GM12878 (cell line): Measurements from ENCODE around the gene COPG2. TPM values are rescaled to one million over a fixed set of nuclear protein-coding genes. Genes with fewer than 3 reads are reported as not detected.

Experiments
- ATAC-seq: fragments of 200-7000 bp; cut with Tn5 transposase; 3 replicates; pipeline ENCODE4 v1.9.1; 2020; ENCODE audit warnings: mild to moderate bottlenecking, moderate library complexity
- BruUV-seq: library from RNA; stranded (reverse); fragments of 400-500 nt; replicated peaks from 2 replicates; lab custom pipeline; 2021; lab: Mats Ljungman, UMichigan
- CTCF ChIA-PET: fragments of 300-600 bp; sonication (Branson Sonifier 250); formaldehyde crosslinking; extraction: SDS; loops from one replicate; lab custom pipeline; 2021; ENCODE audit warnings: inconsistent platforms; lab: Yijun Ruan, JAX
- POLR2A ChIA-PET: fragments of 350-600 bp; formaldehyde crosslinking; extraction: SDS; loops from one replicate; lab custom pipeline; 2021; ENCODE audit warnings: inconsistent platforms; lab: Charles Lee
- RAD21 ChIA-PET: fragments of 300-600 bp; sonication (Branson Sonifier 250); formaldehyde crosslinking; loops from one replicate; lab custom pipeline; 2023; ENCODE audit warnings: antibody characterized with exemption; ENCODE audit not compliant: unreplicated experiment; lab: Charles Lee
- SMC1A ChIA-PET: fragments of 300-600 bp; sonication (Branson Sonifier 250); formaldehyde crosslinking; loops from one replicate; lab custom pipeline; 2023; ENCODE audit not compliant: unreplicated experiment, uncharacterized antibody; lab: Charles Lee
- DNase-seq: peaks from one replicate; pipeline ENCODE4 v3.0.0-alpha.2; 2011; ENCODE audit warnings: low read depth, low spot score
- FAIRE-seq: peaks from 3 replicates; lab custom pipeline; 2011; peaks lifted over from hg19 to GRCh38; lab: Jason Lieb, UNC
- H2AFZ ChIP-seq: 2 replicates; pipeline ENCODE4 v1.6.0; 2011; ENCODE audit warnings: low read depth, low read length, control low read depth; ENCODE audit not compliant: control insufficient read depth
- H3K27ac ChIP-seq: 2 replicates; pipeline ENCODE4 v1.5.1; 2011; ENCODE audit warnings: control low read depth; ENCODE audit not compliant: control insufficient read depth, insufficient read depth
- H3K27me3 ChIP-seq, 2 experiments: replicated peaks in 1 of 2; 2 replicates each; pipeline versions ENCODE4 v1.6.0 to v1.6.1; 2011; ENCODE audit warnings: low read length in 1 of 2; ENCODE audit not compliant: control insufficient read depth in 2 of 2, insufficient read depth in 2 of 2
- H3K36me3 ChIP-seq, 2 experiments: 2 replicates each; pipeline ENCODE4 v1.5.1; 2011; ENCODE audit warnings: low read length in 1 of 2; ENCODE audit not compliant: control insufficient read depth in 2 of 2, insufficient read depth in 2 of 2
- H3K4me1 ChIP-seq: 2 replicates; pipeline ENCODE4 v1.6.1; 2011; ENCODE audit warnings: mild to moderate bottlenecking, low read length, moderate library complexity, mixed read lengths; ENCODE audit not compliant: control insufficient read depth, insufficient read depth
- H3K4me2 ChIP-seq: 2 replicates; pipeline ENCODE4 v1.6.0; 2011; ENCODE audit warnings: control low read depth; ENCODE audit not compliant: control insufficient read depth, insufficient read depth
- H3K4me3 ChIP-seq: fragments of 200-600 bp; sonication (generic); 2 replicates; pipeline ENCODE4 v1.5.1; 2016
- H3K79me2 ChIP-seq: 2 replicates; pipeline ENCODE4 v1.6.0; 2011; ENCODE audit warnings: low read length; ENCODE audit not compliant: control insufficient read depth, insufficient read depth
- H3K9ac ChIP-seq: 2 replicates; pipeline ENCODE4 v1.8.0; 2011; ENCODE audit warnings: low read length, control low read depth, mixed read lengths; ENCODE audit not compliant: control insufficient read depth, insufficient read depth
- H3K9me3 ChIP-seq: replicated peaks from 3 replicates; pipeline ENCODE4 v1.5.1; 2011; ENCODE audit warnings: mild to moderate bottlenecking, low read length; ENCODE audit not compliant: control insufficient read depth, insufficient read depth
- H4K20me1 ChIP-seq: 2 replicates; pipeline ENCODE4 v1.6.0; 2011; ENCODE audit not compliant: control insufficient read depth, insufficient read depth
- CREB1 ChIP-seq: IDR thresholded peaks from 2 replicates; pipeline ENCODE4 v1.6.1; 2012; ENCODE audit warnings: low read depth, mild to moderate bottlenecking, inconsistent platforms
- CREM ChIP-seq: IDR thresholded peaks from 2 replicates; pipeline ENCODE4 v1.6.1; 2014; ENCODE audit warnings: antibody characterized with exemption, low read depth
- ETV6 ChIP-seq, 2 experiments: fragments of 450-650 bp in 1 of 2; IDR thresholded peaks in 1 of 2; conservative IDR thresholded peaks in 1 of 2; 2 replicates each; pipeline ENCODE4 v1.6.1; 2014; ENCODE audit warnings: antibody characterized with exemption in 1 of 2, borderline replicate concordance in 1 of 2, low read depth in 1 of 2, mild to moderate bottlenecking in 1 of 2, moderate library complexity in 1 of 2
- FOS ChIP-seq: IDR thresholded peaks from 3 replicates; pipeline ENCODE4 v1.6.1; 2011; ENCODE audit warnings: borderline replicate concordance; ENCODE audit not compliant: insufficient read length; ENCODE audit errors: extremely low read depth
- HDAC6 ChIP-seq: fragments of 200-600 bp; sonication (generic); IDR thresholded peaks from one replicate; pipeline ENCODE4 v1.8.0; 2017; ENCODE audit warnings: antibody characterized with exemption; ENCODE audit not compliant: unreplicated experiment
- LARP7 ChIP-seq: fragments of 450-650 bp; IDR thresholded peaks from 2 replicates; pipeline ENCODE4 v1.6.1; 2017; ENCODE audit warnings: mild to moderate bottlenecking
- MTA3 ChIP-seq: IDR thresholded peaks from 2 replicates; pipeline ENCODE4 v1.6.1; 2012; ENCODE audit warnings: low read length, inconsistent platforms, borderline replicate concordance
- NR2F1 ChIP-seq: fragments of 450-650 bp; conservative IDR thresholded peaks from 2 replicates; pipeline ENCODE4 v1.6.1; 2017; ENCODE audit warnings: mild to moderate bottlenecking
- POLR2AphosphoS2 ChIP-seq: IDR thresholded peaks from 2 replicates; pipeline ENCODE4 v1.6.1; 2011; ENCODE audit warnings: low read depth, mild to moderate bottlenecking, low read length, improper control_type of control experiment, moderate library complexity
- SMAD5 ChIP-seq: IDR thresholded peaks from 2 replicates; pipeline ENCODE4 v1.6.1; 2016; ENCODE audit warnings: antibody characterized with exemption, low read depth
- STAT3 ChIP-seq: IDR thresholded peaks from 2 replicates; pipeline ENCODE4 v1.6.1; 2011; ENCODE audit warnings: low read depth, low read length, improper control_type of control experiment
- ZNF207 ChIP-seq: fragments of 450-650 bp; IDR thresholded peaks from 2 replicates; pipeline ENCODE4 v1.6.1; 2014; ENCODE audit warnings: antibody characterized with exemption, mild to moderate bottlenecking, borderline replicate concordance
- WGBS: methylation state at CpG from one replicate; pipeline ENCODE4 v1.1.6; 2016; ENCODE audit warnings: low lambda C conversion rate; ENCODE audit not compliant: insufficient replicate concordance, insufficient coverage; ENCODE audit errors: missing lambda C conversion rate; 5-methylcytosine and 5-hydroxymethylcytosine counted together
- in situ Hi-C: fragments of 300-500 bp; cut with MboI; formaldehyde crosslinking; loops from 9 replicates; pipeline ENCODE4 v1.14.3; 2018; ENCODE audit warnings: mixed read lengths
- intact Hi-C: fragments of 100-400 bp; cut with micrococcal nuclease; formaldehyde crosslinking; loops from one replicate; pipeline ENCODE4 v1.14.2; 2022; ENCODE audit not compliant: unreplicated experiment
- polyA plus RNA-seq, 11 experiments: library from polyadenylated mRNA; depleted of rRNA in 4 of 11; unstranded in 6 of 11; stranded (reverse) in 5 of 11; fragments of >200 nt; fragmentation: Nextera tagmentation in 4 of 11; fragmentation: Illumina TruSeq in 1 of 11; extraction: Ambion mirVana in 4 of 11; extraction: Trizol in 1 of 11; gene quantifications; 1 replicate in 1 of 11; 2 replicates in 10 of 11; pipeline versions ENCODE4 v1.2.1 to v1.2.3, GENCODE V29; 2011 to 2016; ENCODE audit warnings: inconsistent platforms in 2 of 11, missing spikeins in 2 of 11, low read depth in 1 of 11
- total RNA-seq, 4 experiments: library from RNA; depleted of rRNA in 3 of 4; stranded (reverse); fragments of >200 nt in 3 of 4; fragmentation: Illumina TruSeq in 1 of 4; extraction: Trizol in 1 of 4; gene quantifications; 2 replicates each; pipeline versions ENCODE4 v1.2.1 to v1.2.3, GENCODE V29; 2013 to 2021
- TF ChIP-seq, protein P1 (sequence below): fragments of 450-650 bp; IDR thresholded peaks from 2 replicates; pipeline ENCODE4 v1.6.1; 2017; ENCODE audit warnings: low read depth, mild to moderate bottlenecking, moderate library complexity

COPG2 gene
- total and polyA plus RNA-seq, 10 of the 15 experiments (the other 5 are each of a cell fraction or from before 2014, with no cell fraction given): 3.4 to 37.8 (median 16.7) TPM

DNA sequence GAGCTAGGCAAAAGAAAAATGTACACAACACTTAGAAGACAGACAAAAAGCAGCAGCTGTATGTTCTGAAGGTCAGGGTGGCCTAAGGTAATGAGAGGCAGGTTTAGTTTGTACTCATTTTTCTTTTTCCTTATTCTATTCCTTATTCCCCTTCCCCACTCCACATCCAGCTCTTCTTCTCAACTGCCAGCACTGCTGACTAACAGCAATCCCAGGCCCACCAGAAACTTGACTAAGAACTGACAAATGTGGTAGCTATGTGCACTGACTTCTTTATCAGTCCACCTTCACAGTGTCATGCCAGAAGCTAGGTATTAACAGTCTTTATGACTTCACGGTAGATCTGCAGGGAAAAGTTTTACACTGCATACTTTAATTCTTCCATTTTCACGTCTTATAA, 6.1 kb downstream of the COPG2 start:
- TF ChIP-seq ETV6 (conservative IDR thresholded peaks at IDR 0.05 in 1 of 2, IDR thresholded peaks at IDR 0.05 in 1 of 2; ENCODE audit: borderline replicate concordance in 1 of 2, low read depth in 1 of 2) (no peak), SMAD5 (no peak), FOS (no peak), CREM (no peak), NR2F1 (no peak), MTA3 (no peak), STAT3 (no peak), LARP7 (no peak), HDAC6 (no peak), ZNF207 (no peak), POLR2AphosphoS2 (no peak), CREB1 (no peak)
- TF ChIP-seq, protein P1, sequence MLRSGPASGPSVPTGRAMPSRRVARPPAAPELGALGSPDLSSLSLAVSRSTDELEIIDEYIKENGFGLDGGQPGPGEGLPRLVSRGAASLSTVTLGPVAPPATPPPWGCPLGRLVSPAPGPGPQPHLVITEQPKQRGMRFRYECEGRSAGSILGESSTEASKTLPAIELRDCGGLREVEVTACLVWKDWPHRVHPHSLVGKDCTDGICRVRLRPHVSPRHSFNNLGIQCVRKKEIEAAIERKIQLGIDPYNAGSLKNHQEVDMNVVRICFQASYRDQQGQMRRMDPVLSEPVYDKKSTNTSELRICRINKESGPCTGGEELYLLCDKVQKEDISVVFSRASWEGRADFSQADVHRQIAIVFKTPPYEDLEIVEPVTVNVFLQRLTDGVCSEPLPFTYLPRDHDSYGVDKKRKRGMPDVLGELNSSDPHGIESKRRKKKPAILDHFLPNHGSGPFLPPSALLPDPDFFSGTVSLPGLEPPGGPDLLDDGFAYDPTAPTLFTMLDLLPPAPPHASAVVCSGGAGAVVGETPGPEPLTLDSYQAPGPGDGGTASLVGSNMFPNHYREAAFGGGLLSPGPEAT: no peak
- Histone ChIP-seq H3K9me3 (no peaks in the 10 kb centered on the region), H4K20me1 (no peaks in the 10 kb centered on the region), H2AFZ (no peak overlapping the region), H3K4me1 (no peaks in the 10 kb centered on the region), H3K4me3 (no peak overlapping the region), H3K9ac (no peak overlapping the region), H3K27ac (no peak overlapping the region), H3K79me2 (no peaks in the 10 kb centered on the region), H3K36me3 (no peaks in the 10 kb centered on the region), H3K27me3 (no peaks in the 10 kb centered on the region), H3K4me2 (no peak overlapping the region)
- FAIRE-seq (no peak), DNase-seq (no peak), ATAC-seq (no peak)
- ChIA-PET SMC1A (no interaction called here), RAD21 (no interaction called here), POLR2A (no interaction called here), CTCF (interaction anchor here (0.5 to 1.5 kb wide), 3 partner anchors 96 to 455 kb away, joined by 3 to 6 read pairs (median 4); no protein-coding TSS in a partner anchor)
- 100% methylated on average over 2 of the region's 2 CpGs for WGBS
- BruUV-seq: no TSS peak
- intact Hi-C loops (no loop called here), in situ Hi-C loops (no loop called here)
